Colonic mucosa (tissue), 4 donors: ENCODE data around the gene SPECC1L. TPM values are rescaled to one million over a fixed set of nuclear protein-coding genes. Genes with fewer than 3 reads are reported as not detected.

ENCODE experiments used
- DNase-seq: peaks from one replicate; pipeline ENCODE4 v3.0.0-alpha.2; 2020
- H3K27ac ChIP-seq: fragments of 200-600 bp; one replicate; pipeline ENCODE4 v1.8.0; 2021
- H3K27me3 ChIP-seq: fragments of 200-600 bp; one replicate; pipeline ENCODE4 v1.8.0; 2021
- H3K36me3 ChIP-seq: fragments of 200-600 bp; one replicate; pipeline ENCODE4 v1.8.0; 2021
- H3K4me1 ChIP-seq: fragments of 200-600 bp; one replicate; pipeline ENCODE4 v1.8.0; 2021; ENCODE audit warnings: mild to moderate bottlenecking
- H3K4me3 ChIP-seq: fragments of 200-600 bp; one replicate; pipeline ENCODE4 v1.8.0; 2021
- H3K9ac ChIP-seq, 2 donors: one replicate each; pipeline ENCODE4 v1.7.0; 2013; ENCODE audit warnings: control low read depth in 2 of 2, low read depth in 2 of 2, low read length in 2 of 2
- H3K9me3 ChIP-seq: fragments of 200-600 bp; one replicate; pipeline ENCODE4 v1.8.0; 2021
- intact Hi-C: fragments of 100-400 bp; cut with DNase I; formaldehyde crosslinking; loops from one replicate; pipeline ENCODE4 v1.14.1; 2022
- total RNA-seq, 2 donors: library from RNA; stranded (reverse); fragmentation: NEBNext Ultra II Directional in 1 of 2; extraction: Animal tissue kit (Norgen Biotek cat#: 25700) in 1 of 2; gene quantifications; one replicate each; pipeline ENCODE4 v1.2.1, GENCODE V29; 2021
- TF ChIP-seq, protein P1 (sequence below): fragments of 200-600 bp; IDR thresholded peaks from one replicate; pipeline ENCODE4 v1.8.0; 2022; ENCODE audit warnings: antibody characterized with exemption, mild to moderate bottlenecking
- donor health status: healthy.
- donor health status: DM: no; HTN: no; CAD: no.
- donor health status: DM: no; HTN: no; CAD: no.

Gene SPECC1L
- total RNA-seq, 2 donors from 2014 or later: 45.3 to 55.3 TPM

DNA sequence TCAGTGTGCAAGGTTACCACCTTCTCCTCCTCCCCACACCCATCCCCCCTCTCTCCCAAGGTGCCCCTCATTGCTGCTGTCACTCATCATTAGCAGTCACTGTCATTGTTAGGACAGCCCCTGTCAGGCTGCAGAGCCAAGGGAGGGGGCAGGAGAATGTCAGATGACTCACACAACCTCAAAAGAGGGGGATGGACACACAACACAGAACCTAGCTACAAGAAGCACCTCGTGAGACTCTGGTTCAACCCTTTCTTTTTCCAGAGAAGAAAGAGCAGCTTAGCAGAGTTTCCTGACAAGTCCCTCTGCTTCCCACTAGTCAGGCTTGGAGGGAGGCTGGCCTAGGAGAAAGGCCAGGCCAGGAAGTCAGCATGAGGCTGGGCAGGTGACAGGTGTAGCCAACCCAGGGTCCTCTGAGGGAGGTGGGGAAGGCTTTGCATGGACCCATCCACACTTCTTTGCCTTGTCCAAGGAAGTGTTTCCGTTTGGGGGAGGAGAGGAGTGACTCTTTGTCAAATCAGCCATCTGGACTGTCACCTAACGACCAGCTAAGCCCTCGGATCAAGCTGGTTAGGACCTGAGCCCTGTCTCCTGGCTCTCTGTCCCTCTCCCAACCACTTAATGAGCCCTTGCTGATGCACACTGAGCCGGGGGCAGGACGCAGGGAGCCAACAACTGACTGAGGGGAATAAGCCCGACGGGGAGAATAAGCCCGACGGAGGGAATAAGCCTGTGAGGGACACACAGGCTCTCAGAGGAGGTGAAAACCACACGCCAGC, 175.0 kb downstream of the SPECC1L start:
- no peaks in the 10 kb centered on the region for H3K4me1 ChIP-seq
- no peak overlapping the region for H3K9ac ChIP-seq
- DNase-seq: no peak
- no peaks in the 10 kb centered on the region for H3K9me3 ChIP-seq
- no peak overlapping the region for H3K27ac ChIP-seq
- intact Hi-C loops: no loop called here
- TF ChIP-seq, protein P1, sequence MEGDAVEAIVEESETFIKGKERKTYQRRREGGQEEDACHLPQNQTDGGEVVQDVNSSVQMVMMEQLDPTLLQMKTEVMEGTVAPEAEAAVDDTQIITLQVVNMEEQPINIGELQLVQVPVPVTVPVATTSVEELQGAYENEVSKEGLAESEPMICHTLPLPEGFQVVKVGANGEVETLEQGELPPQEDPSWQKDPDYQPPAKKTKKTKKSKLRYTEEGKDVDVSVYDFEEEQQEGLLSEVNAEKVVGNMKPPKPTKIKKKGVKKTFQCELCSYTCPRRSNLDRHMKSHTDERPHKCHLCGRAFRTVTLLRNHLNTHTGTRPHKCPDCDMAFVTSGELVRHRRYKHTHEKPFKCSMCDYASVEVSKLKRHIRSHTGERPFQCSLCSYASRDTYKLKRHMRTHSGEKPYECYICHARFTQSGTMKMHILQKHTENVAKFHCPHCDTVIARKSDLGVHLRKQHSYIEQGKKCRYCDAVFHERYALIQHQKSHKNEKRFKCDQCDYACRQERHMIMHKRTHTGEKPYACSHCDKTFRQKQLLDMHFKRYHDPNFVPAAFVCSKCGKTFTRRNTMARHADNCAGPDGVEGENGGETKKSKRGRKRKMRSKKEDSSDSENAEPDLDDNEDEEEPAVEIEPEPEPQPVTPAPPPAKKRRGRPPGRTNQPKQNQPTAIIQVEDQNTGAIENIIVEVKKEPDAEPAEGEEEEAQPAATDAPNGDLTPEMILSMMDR: no peak
- no peaks in the 10 kb centered on the region for H3K27me3 ChIP-seq
- no peak overlapping the region for H3K4me3 ChIP-seq
- no peaks in the 10 kb centered on the region for H3K36me3 ChIP-seq

DNA sequence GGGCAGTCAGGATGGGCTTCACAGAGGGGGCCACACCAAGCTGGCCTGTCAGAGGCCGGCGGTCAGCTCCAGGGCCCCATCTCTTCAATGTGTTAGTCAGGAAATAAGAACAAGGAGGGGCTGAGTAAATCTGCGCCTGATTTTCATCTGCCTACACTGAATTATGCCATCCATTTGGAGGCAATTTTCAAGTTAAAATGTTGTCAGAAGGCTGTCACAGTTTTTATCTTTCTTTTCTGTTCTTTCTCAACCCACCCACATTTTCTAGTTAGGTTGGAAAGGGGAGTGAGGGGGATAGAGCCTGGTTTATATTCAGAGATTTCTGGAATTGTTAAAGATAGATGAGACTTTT, 175.6 kb downstream of the SPECC1L start:
- intact Hi-C loops: no loop called here
- DNase-seq: no peak

DNA sequence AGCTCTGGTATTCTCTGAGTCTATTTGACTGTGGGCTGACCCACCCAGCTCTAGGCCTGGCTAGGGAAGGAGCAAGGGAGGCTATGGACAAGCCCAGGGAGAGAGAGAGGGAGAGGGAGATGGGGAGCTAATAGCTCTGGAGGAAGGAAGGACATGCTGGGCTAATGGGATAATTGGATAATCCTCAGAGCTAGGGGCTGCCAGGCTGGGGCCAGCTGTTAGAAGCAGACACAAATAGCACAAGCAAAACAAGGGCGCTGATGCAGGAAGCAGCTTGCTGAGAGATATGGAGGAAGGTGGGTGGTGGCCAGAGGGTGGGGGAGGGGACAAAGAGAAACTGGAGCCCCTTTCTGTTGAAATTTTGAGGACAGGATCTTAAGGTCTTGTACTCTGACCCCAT, 180.0 kb downstream of the SPECC1L start:
- H3K27ac ChIP-seq: no peak overlapping the region

More for the DNA sequence above, 175.6 kb downstream of the SPECC1L start:
- Histone ChIP-seq H3K4me3 (no peak overlapping the region), H3K27ac (no peak overlapping the region), H3K9ac (no peak overlapping the region), H3K36me3 (no peaks in the 10 kb centered on the region), H3K4me1 (no peaks in the 10 kb centered on the region), H3K9me3 (no peaks in the 10 kb centered on the region), H3K27me3 (no peaks in the 10 kb centered on the region)
- TF ChIP-seq, protein P1: no peak

DNA sequence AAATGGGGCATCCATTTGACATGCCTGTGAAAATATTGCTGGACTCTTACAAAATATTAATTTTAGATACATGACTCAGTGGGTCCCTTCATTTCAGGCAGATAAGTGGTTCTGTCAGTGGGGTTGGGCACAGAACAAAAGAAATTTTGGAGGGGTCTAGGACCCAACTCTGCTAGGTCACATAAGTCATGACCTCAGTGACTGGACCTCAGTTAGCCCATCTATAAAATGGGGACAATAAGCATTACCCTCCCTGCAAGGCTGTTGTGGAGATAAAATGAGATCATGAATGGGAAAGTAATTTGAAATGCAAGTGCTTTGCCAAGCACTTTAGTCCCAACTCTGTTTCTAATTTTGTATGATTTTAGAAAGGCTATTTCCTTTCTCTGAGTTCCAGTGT, 180.5 kb downstream of the SPECC1L start:
- TF ChIP-seq, protein P1: no peak
- H3K4me3 ChIP-seq: no peak overlapping the region
- no peaks in the 10 kb centered on the region for H3K36me3 ChIP-seq
- H3K9ac ChIP-seq: no peak overlapping the region
- no peaks in the 10 kb centered on the region for H3K9me3 ChIP-seq
- no peaks in the 10 kb centered on the region for H3K4me1 ChIP-seq
- DNase-seq: no peak
- H3K27me3 ChIP-seq: no peaks in the 10 kb centered on the region
- no peak overlapping the region for H3K27ac ChIP-seq
- intact Hi-C loops: no loop called here

More for the DNA sequence above, 180.0 kb downstream of the SPECC1L start:
- intact Hi-C loops: no loop called here
- Histone ChIP-seq H3K27me3 (no peaks in the 10 kb centered on the region), H3K4me3 (no peak overlapping the region), H3K4me1 (no peaks in the 10 kb centered on the region), H3K36me3 (no peaks in the 10 kb centered on the region), H3K9me3 (no peaks in the 10 kb centered on the region), H3K9ac (no peak overlapping the region)
- TF ChIP-seq, protein P1: no peak
- no peak for DNase-seq

DNA sequence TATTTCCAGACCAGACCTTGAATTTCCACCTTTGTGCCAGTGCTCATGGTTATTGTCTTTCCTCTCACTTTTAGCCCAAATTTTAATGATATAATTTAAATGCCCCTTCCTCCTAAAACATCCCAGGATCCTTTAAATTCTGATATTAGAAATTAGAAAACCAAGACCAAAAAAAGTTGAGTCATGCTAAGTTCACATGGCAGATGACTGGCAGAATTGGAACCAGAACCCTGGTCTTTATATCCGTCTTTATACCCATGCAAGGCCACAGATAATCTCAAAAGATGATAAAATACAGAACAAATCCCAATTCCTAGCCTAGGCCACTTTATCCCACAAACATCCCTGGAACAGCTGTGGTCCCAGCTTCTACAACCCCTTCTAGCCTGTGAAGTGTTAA, 183.2 kb downstream of the SPECC1L start:
- H3K4me1 ChIP-seq: no peaks in the 10 kb centered on the region
- H3K27me3 ChIP-seq: no peaks in the 10 kb centered on the region
- DNase-seq: no peak
- intact Hi-C loops: no loop called here
- no peaks in the 10 kb centered on the region for H3K36me3 ChIP-seq
- H3K4me3 ChIP-seq: no peak overlapping the region
- TF ChIP-seq, protein P1: no peak
- H3K9ac ChIP-seq: no peak overlapping the region
- no peaks in the 10 kb centered on the region for H3K9me3 ChIP-seq
- no peak overlapping the region for H3K27ac ChIP-seq
